ENCODE data around the gene MNAT1.
"Not testable (repeated sequence)": the region's sequence is repeated elsewhere in the genome, so short reads cannot be mapped to it uniquely, and the experiment has no call there.

The MNAT1 gene

GRCh38 chr14:60812987-60813386 lies 78.4 kb downstream of the MNAT1 start:
- DNase-seq (ENCODE audit: low spot score in 2 of 2) (no peak), ATAC-seq (no peak)
- no peak overlapping the region for H3K27ac Mint-ChIP-seq
- no peak overlapping the region for H3K4me3 Mint-ChIP-seq
- H3K4me1 Mint-ChIP-seq: peaks cover 4% of the 10 kb centered on the region
- no peaks in the 10 kb centered on the region for H3K9me3 Mint-ChIP-seq
- no peaks in the 10 kb centered on the region for H3K36me3 Mint-ChIP-seq

- Mint-ChIP-seq H3K4me1 (peaks cover 3% of the 10 kb centered on the region), H3K4me3 (no peak overlapping the region), H3K27ac (no peak overlapping the region), H3K9me3 (no peaks in the 10 kb centered on the region), H3K36me3 (no peaks in the 10 kb centered on the region)
- no peak for DNase-seq (ENCODE audit: low spot score in 2 of 2)
- no peak for ATAC-seq
Measured at GRCh38 chr14:60815371-60815770, 80.8 kb downstream of the MNAT1 start.

GRCh38 chr14:60817113-60817512 lies 82.6 kb downstream of the MNAT1 start:
- no peak overlapping the region for H3K27ac Mint-ChIP-seq
- no peak overlapping the region for H3K4me3 Mint-ChIP-seq
- DNase-seq (ENCODE audit: low spot score in 2 of 2) (no peak), ATAC-seq (no peak)
- H3K9me3 Mint-ChIP-seq: no peaks in the 10 kb centered on the region
- H3K36me3 Mint-ChIP-seq: no peaks in the 10 kb centered on the region
- no peaks in the 10 kb centered on the region for H3K4me1 Mint-ChIP-seq

GRCh38 chr14:60819575-60819974 lies 85.0 kb downstream of the MNAT1 start:
- Mint-ChIP-seq H3K4me1 (no peaks in the 10 kb centered on the region), H3K27ac (no peak overlapping the region), H3K4me3 (no peak overlapping the region), H3K9me3 (no peaks in the 10 kb centered on the region), H3K36me3 (no peaks in the 10 kb centered on the region)
- DNase-seq (ENCODE audit: low spot score in 2 of 2): no peak
- ATAC-seq: no peak

GRCh38 chr14:60838601-60839000 lies 104.0 kb downstream of the MNAT1 start:
- Mint-ChIP-seq H3K4me1 (peaks cover 7% of the 10 kb centered on the region), H3K36me3 (peaks cover 13% of the 10 kb centered on the region)

GRCh38 chr14:60839057-60839456 lies 104.5 kb downstream of the MNAT1 start:
- peaks cover 3% of the 10 kb centered on the region for H3K4me1 Mint-ChIP-seq
- H3K36me3 Mint-ChIP-seq: peaks cover 13% of the 10 kb centered on the region
- H3K4me3 Mint-ChIP-seq: no peak overlapping the region
- no peak for DNase-seq (ENCODE audit: low spot score in 2 of 2)
- no peak for ATAC-seq
- peaks cover 9% of the 10 kb centered on the region for H3K9me3 Mint-ChIP-seq
- H3K27ac Mint-ChIP-seq: no peak overlapping the region

More at GRCh38 chr14:60838601-60839000, 104.0 kb downstream of the MNAT1 start:
- ATAC-seq: no peak
- Mint-ChIP-seq H3K9me3 (peaks cover 11% of the 10 kb centered on the region), H3K27ac (no peak overlapping the region), H3K4me3 (no peak overlapping the region)
- DNase-seq (ENCODE audit: low spot score in 2 of 2): no peak

GRCh38 chr14:60839657-60840056 lies 105.1 kb downstream of the MNAT1 start:
- peaks cover 13% of the 10 kb centered on the region for H3K36me3 Mint-ChIP-seq
- no peaks in the 10 kb centered on the region for H3K4me1 Mint-ChIP-seq
- DNase-seq (ENCODE audit: low spot score in 2 of 2): no peak
- no peak for ATAC-seq
- H3K27ac Mint-ChIP-seq: no peak overlapping the region
- H3K4me3 Mint-ChIP-seq: no peak overlapping the region
- peaks cover 8% of the 10 kb centered on the region for H3K9me3 Mint-ChIP-seq

GRCh38 chr14:60840313-60840712 lies 105.8 kb downstream of the MNAT1 start:
- H3K4me1 Mint-ChIP-seq: no peaks in the 10 kb centered on the region

GRCh38 chr14:60845523-60845922 lies 111.0 kb downstream of the MNAT1 start:
- Mint-ChIP-seq H3K4me3 (no peak overlapping the region), H3K36me3 (peaks cover 12% of the 10 kb centered on the region), H3K4me1 (no peaks in the 10 kb centered on the region), H3K9me3 (peaks cover 4% of the 10 kb centered on the region), H3K27ac (no peak overlapping the region)
- ATAC-seq: no peak
- DNase-seq (ENCODE audit: low spot score in 2 of 2): no peak

More at GRCh38 chr14:60840313-60840712, 105.8 kb downstream of the MNAT1 start:
- Mint-ChIP-seq H3K4me3 (no peak overlapping the region), H3K36me3 (peaks cover 13% of the 10 kb centered on the region), H3K27ac (no peak overlapping the region), H3K9me3 (peaks cover 4% of the 10 kb centered on the region)
- ATAC-seq: no peak
- no peak for DNase-seq (ENCODE audit: low spot score in 2 of 2)

GRCh38 chr14:60848066-60848465 lies 113.5 kb downstream of the MNAT1 start:
- Mint-ChIP-seq H3K27ac (no peak overlapping the region), H3K4me3 (no peak overlapping the region), H3K9me3 (peaks cover 7% of the 10 kb centered on the region), H3K4me1 (no peaks in the 10 kb centered on the region), H3K36me3 (peaks cover 12% of the 10 kb centered on the region)
- no peak for ATAC-seq
- DNase-seq (ENCODE audit: low spot score in 2 of 2): no peak

GRCh38 chr14:60851692-60852091 lies 117.1 kb downstream of the MNAT1 start:
- not testable (repeated sequence) for H3K4me3 Mint-ChIP-seq; H3K36me3 Mint-ChIP-seq; H3K9me3 Mint-ChIP-seq; DNase-seq (ENCODE audit: low spot score in 2 of 2); ATAC-seq; H3K4me1 Mint-ChIP-seq; H3K27ac Mint-ChIP-seq

GRCh38 chr14:60856111-60856510 lies 121.5 kb downstream of the MNAT1 start:
- ATAC-seq (peak; percentile 76), DNase-seq (ENCODE audit: low spot score in 2 of 2) (no peak)
- peaks cover 3% of the 10 kb centered on the region for H3K9me3 Mint-ChIP-seq
- H3K4me3 Mint-ChIP-seq: no peak overlapping the region
- H3K27ac Mint-ChIP-seq: no peak overlapping the region
- H3K4me1 Mint-ChIP-seq: peaks cover 19% of the 10 kb centered on the region
- peaks cover 6% of the 10 kb centered on the region for H3K36me3 Mint-ChIP-seq

- Mint-ChIP-seq H3K27ac (no peak overlapping the region), H3K4me1 (peaks cover 19% of the 10 kb centered on the region), H3K36me3 (no peaks in the 10 kb centered on the region), H3K4me3 (no peak overlapping the region), H3K9me3 (no peaks in the 10 kb centered on the region)
- DNase-seq (ENCODE audit: low spot score in 2 of 2) (no peak), ATAC-seq (peak; percentile 99)
Measured at GRCh38 chr14:60859525-60859924, 125.0 kb downstream of the MNAT1 start.

GRCh38 chr14:60861545-60862140 lies 127.1 kb downstream of the MNAT1 start:
- H3K36me3 Mint-ChIP-seq: no peaks in the 10 kb centered on the region
- H3K9me3 Mint-ChIP-seq: no peaks in the 10 kb centered on the region
- H3K4me3 Mint-ChIP-seq: no peak overlapping the region
- no peak for ATAC-seq
- H3K27ac Mint-ChIP-seq: no peak overlapping the region
- DNase-seq (ENCODE audit: low spot score in 2 of 2): no peak
- H3K4me1 Mint-ChIP-seq: peaks cover 10% of the 10 kb centered on the region

GRCh38 chr14:60862283-60862682 lies 127.7 kb downstream of the MNAT1 start:
- H3K9me3 Mint-ChIP-seq: no peaks in the 10 kb centered on the region
- ATAC-seq (no peak), DNase-seq (ENCODE audit: low spot score in 2 of 2) (no peak)
- H3K4me3 Mint-ChIP-seq: no peak overlapping the region
- peaks cover 11% of the 10 kb centered on the region for H3K4me1 Mint-ChIP-seq
- no peak overlapping the region for H3K27ac Mint-ChIP-seq
- no peaks in the 10 kb centered on the region for H3K36me3 Mint-ChIP-seq

GRCh38 chr14:60863249-60863648 lies 128.7 kb downstream of the MNAT1 start:
- Mint-ChIP-seq H3K36me3 (no peaks in the 10 kb centered on the region), H3K27ac (no peak overlapping the region), H3K4me3 (no peak overlapping the region), H3K4me1 (peaks cover 19% of the 10 kb centered on the region), H3K9me3 (no peaks in the 10 kb centered on the region)
- DNase-seq (ENCODE audit: low spot score in 2 of 2): no peak
- ATAC-seq: no peak
